IPS DF 19.7 (cell line): ENCODE measurements around the gene UBE2B.
"Not testable (repeated sequence)": the region's sequence is repeated elsewhere in the genome, so short reads cannot be mapped to it uniquely, and the experiment has no call there.

Experiments used
- DNase-seq: peaks from one replicate; pipeline ENCODE4 v3.0.0-alpha.2; 2013; ENCODE audit warnings: low read depth, low spot score

Gene UBE2B

DNA sequence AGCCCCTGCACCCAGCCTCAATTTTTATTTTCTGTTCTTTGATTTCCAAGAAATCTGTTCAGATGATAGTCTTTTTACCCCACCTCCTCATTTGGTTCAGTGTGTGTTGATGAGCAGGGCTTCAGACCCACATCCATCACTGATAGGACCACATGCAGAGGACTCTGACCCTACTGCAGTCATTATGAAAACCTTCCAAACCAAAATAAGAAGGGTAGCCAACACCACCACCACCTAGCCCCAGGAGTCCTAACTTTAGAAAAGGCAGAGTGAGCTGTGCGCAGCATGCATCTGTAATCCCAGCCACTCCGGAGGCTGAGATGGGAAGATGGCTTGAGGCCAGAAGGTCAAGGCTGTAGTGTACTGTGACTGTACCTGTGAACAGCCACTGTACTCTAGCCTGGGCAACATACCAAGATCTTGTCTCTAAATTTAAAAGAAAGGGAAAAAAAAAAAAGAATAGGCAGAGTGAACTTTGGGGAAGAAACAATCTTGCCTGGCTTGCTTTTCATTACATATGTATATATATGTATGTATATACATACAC lies 27.3 kb downstream of the UBE2B start:
- DNase-seq, result no peak

DNA sequence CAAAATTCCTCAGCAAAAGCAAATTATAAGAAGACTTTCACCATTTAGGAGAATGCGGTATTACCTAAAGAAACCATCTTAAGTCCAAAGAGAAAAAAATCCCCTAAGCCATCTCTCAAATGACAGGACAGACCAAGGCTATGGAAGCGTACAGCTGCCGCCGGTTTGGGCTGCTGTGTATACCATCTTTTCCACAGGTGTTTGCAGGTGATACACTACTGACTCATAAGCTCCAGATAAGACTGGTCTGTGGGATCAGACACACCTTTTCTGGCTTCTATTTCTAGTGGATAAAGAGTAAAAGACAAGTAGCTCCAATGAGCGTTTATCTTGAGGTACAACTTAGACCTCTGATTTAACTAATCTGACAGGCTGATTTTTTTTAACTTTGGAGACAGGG lies 32.6 kb downstream of the UBE2B start:
- DNase-seq, result no peak

DNA sequence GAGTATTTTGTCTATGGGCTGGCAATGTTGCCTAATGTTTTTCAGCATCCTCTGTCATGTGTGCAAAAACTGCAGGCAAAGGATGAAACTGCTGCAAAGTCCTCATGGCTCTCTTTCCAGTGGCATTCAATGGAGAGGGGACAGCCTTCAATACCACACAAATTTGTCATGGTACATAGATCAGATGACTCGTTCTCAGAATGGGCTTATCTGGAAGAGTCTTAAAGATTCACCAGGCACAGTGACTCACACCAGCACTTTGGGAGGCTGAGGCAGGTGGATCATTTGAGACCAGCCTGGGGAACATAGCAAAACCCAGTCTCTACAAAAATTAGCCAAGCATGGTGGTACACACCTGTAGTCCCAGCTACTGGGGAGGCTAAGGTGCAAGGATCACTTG lies 35.0 kb downstream of the UBE2B start:
- no peak for DNase-seq

DNA sequence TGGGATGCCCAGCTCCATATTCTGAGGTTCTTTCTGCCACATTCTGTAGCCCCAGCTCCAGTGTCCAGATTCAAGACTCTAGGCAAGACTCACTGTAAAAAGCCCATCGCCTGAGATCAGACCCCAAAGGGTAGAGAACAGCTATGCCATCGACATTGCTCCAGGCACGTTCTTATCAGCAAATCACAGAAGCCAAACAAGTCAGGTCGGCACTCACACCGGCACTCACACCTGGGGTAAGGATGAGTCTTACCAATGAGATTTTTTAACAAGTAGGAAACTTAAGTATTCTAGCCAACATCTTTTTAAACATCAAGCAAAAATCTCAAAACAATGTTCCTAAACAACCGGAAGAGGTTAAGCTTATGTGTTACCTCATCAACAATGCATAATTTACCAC lies 38.0 kb downstream of the UBE2B start:
- no peak for DNase-seq

DNA sequence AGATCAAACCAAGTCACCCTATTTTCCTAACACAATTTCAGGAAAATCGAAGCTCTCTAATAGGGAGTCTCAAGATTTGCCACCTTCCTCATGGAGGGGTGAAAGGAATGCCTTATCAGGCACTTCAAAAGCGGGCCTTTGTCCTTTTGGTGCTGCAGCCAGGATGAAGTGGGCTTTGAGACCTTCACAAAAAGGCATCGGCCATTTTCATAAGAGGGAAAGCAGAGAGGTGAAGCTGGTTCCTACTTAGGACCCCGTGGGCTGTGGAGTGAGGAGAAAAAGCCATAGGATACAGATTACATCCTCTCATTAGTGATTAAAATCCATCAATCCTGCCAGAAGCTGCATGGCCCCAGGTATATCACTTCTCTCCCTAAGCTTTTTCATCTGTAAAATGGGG lies 39.5 kb downstream of the UBE2B start:
- no peak for DNase-seq

DNA sequence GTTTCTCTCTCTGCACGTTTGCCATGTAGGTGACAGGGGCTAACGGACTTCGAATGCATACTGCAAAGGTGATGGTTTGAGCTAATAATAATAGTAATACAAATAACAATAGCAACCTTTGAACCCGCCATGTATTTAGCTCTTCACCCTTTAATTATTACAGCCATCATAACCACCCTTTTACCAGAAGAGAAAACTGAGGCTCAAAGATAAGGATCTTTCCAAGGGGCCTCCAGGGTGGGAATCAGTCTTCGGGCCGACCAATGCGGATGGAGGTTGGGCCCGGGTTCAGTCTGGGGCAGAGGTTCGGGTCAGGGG lies 39.8 kb downstream of the UBE2B start:
- no peak for DNase-seq

DNA sequence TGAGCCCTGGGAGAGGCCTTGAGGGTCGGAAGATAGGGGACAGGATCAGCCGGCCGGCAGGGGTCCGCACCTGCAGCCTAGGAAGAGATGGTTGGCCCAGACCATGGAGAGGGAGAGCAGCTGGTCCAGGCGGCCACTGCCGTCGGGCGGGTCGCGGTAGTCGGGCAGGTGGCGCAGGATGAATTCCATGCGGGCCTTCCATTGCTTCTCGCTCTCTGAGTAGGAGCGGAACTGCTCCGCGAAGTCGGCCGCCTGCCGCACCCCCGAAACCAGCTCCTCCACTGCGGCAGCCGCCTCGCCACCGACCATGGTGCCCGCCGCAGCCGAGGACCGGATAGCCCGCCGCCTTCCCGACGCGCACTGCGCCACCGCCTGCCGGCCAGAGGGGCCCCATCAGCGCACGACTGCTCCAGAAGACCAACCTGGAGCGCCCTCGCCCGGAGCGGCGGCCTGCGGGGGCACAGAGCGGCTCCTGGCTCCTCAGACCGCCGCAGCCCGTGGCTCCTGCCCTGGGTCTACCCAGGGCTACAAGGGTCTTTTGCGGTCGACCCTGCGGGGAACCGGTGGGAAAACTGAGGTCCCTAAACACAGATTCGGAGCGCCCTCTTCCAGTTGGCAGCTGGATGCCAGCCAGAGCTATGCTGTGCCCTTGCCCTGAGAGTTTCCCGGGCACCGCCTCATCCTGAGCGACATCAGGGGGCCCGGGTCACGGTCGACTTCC lies 40.3 kb downstream of the UBE2B start, which contains the start of gene CDKN2AIPNL:
Gene CDKN2AIPNL, minus strand, starts transcription at position 336 of the 721 bp plus-strand sequence. Its CDS starts 27 bp downstream, at position 309.
- DNase-seq, result no peak

DNA sequence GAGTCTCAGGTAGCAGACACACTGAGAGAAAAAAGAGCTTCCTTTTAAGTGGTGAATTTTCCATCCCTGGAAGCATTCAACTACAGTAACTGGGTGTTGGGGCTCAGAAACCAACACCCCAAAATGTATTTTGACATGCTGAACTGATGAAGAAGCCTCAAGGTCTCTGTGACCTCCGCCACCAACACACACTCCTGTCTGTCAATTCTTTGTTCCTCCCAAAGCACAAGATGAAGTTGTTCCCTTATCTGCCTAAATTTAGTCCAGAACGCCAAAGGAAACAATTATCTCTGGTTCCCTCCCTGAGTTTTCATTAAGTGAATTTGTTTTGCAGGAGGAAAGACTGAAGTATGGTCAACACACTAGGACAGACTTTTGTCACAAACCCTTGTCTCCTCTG lies 41.7 kb downstream of the UBE2B start:
- DNase-seq, result no peak

DNA sequence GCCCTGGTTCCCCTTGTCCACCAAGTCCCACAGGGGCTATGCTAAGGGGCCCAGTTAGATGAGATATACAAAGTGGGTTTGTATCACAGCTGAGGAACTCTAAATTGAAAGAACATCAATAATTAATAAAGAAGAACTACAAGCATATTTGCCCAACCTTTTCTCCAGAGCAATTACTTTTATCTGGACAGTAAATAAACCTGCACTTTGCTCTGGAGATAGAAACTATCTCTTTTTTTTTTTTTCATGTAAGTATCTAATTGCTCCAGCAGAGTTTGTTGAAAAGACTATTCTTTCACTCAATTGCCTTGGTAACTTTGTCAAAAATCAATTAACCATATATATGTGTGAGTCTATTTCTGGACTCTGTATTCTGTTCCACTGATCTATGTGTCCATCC lies 46.3 kb downstream of the UBE2B start:
- no peak for DNase-seq

DNA sequence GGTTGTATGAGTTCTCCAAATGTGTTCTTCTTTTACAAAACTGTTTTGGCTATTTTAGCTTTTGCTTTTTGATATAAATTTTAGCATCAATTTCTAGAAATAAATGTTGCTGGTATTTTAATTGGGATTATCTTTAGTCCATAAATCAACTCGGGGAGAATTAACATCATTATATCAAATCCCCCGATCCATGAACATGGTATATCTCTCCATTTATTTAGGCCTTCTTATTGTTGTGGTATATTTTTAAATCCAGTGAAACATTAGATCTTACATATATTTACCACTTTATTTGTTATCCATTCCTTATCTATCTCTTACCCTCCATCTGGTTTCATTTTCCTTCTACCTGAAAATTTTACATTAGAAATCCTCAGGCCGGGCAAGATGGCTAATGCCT lies 47.6 kb downstream of the UBE2B start:
- no peak for DNase-seq

DNA sequence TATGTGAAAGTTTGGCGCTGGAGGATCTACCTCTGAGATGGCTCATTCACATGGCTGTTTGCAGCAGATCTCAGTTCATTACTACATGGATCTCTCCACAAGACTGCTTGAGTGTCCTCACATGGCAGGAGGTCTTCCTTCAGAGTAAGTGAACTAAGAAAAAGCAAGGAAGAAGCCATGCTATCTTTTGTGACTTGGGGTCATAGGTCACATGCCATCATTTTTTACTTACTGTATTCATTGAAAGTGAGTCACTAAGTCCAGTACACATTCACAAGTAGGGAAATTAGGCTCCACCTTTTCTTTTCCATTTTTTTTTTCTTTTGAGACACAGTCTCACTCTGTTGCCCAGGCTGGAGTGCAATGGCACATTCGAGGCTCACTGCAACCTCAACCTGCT lies 49.0 kb downstream of the UBE2B start:
- no peak for DNase-seq

DNA sequence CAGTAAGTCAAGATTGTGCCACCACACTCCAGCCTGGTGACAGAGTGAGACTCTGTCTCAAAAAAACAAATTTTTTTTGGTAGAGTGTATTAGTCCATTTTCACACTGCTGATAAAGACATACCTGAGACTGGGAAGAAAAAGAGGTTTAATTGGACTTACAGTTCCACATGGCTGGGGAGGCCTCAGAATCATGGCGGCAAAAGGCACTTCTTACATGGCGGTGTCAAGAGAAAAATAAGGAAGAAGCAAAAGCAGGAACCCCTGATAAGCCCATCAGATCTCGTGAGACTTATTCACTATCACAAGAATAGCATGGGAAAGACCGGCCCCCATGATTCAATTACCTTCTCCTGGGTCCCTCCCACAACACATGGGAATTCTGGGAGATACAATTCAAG lies 49.7 kb downstream of the UBE2B start:
- DNase-seq, result not testable (repeated sequence)

DNA sequence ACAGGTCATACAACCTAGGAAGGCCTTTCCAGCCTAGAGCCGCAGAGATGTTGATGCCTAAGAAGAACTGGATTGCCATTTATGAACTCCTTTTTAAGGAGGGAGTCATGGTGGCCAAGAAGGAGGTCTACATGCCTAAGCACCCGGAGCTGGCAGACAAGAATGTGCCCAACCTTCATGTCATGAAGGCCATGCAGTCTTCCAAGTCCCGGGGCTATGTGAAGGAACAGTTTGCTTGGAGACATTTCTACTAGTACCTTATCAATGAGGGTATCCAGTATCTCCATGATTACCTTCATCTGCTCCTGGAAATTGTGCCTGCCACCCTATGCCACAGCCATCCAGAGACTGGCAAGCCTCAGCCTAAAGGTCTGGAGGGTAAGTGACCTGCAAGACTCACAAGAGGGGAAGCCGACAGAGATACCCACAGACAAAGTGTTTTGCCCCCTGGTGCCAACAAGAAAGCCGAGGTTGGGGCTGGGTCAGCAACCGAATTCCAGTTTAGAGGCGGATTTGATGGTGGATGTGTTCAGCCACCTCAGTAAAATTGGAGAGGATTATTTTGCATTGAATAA lies 51.5 kb downstream of the UBE2B start:
- DNase-seq, result no peak

DNA sequence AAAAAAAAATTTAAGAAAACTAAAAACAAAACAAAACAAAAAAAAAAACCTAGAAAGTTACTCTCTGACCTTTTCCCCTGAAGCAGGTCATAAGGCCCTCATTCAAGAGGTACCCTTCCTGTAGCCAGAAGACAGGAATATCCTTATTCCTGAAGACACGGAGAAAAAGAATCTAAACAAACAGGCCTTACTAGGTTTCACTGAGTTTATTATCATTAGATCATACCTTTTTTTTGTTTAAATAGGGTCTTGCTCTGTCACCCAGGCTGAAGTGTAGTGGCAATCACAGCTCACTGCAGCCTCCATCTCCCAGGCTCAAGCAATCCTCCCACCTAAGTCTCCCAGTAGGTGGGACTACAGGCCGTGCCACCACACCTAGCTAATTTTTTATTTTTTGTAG lies 52.0 kb downstream of the UBE2B start:
- no peak for DNase-seq

DNA sequence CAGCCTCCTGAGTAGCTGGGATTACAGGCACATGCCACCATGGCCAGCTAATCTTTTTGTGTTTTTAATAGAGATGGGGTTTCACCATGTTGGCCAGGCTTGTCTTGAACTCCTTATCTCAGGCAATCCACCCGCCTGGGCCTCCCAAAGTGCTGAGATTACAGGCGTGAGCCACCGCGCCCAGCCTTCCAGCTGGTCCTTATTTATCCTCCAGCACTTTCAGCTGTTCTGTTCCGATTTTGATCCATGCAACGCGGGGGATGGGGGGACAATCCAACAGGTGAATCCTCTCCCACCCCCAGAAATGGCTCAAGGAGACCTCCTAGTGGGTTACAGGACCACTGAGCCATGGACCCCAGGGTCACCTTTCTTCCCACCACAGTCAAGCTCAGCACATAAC lies 55.0 kb downstream of the UBE2B start:
- no peak for DNase-seq

DNA sequence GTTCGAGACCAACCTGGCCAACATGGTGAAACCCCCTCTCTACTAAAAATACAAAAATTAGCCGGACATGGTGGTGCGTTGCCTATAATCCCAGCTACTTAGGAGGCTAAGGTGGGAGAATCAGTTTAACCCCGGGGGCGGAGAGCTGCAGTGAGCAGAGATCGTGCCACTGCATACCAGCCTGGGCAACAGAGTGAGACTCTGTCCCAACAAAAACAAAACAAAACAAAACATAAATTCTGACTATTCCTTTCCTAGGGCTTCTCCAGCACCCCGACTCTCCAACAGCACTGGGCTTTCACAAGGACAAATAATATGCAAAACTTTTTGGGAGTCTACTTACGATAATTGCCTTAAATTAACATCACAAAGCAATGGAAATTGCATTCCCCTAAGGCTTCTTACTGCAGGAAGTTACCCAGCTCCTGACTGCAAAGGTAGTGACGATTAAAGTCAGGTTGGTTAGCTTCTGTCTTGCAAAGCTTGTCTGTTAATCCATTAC lies 56.2 kb downstream of the UBE2B start:
- peak; percentile 97 for DNase-seq

DNA sequence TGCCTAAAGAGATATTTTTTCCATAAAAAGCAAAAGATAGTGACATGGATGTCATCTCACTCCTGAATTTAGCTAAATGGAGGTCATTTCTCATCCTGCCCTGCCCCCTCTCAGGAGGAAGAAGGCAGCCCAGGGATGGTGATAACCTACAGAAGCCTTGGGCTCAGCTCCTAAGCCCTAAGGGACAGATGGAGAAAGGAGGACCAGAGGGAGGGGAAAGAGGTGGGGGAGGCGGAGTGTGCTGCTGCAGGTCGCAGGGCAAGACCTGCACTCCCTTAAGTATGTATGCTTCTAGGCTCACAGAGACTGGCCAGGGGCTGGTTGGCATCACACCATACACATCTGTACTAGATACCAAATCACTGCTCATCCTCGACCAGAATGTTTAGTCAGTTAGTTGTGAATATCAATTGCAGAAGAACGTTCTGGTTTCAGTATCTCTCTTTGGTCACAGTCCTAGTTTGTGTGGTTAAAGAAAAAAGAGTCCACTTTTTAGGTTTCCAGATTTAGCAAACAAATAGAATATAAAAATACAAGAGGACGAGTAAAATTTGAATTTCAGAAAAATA lies 58.7 kb downstream of the UBE2B start:
- DNase-seq, result peak; percentile 61

DNA sequence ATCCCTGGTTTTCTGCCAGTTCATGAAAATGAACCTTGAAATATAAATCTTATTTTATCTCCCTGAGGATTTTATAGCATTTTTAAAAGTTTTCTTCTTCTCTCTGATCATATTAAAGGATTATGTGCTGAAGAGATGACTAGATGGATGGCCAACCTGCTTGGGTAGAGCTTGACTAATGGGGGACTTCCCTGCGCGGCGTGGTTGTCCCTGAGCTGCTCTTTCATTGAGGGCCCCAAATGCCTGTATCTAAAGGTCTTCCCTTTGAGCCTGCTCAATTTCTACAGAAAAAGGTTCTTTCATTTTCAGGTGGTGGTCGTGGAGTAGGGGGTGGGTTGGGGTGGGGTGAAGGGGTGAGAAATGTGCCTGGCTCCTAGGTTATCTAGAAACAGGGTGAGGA lies 60.8 kb downstream of the UBE2B start:
- no peak for DNase-seq

DNA sequence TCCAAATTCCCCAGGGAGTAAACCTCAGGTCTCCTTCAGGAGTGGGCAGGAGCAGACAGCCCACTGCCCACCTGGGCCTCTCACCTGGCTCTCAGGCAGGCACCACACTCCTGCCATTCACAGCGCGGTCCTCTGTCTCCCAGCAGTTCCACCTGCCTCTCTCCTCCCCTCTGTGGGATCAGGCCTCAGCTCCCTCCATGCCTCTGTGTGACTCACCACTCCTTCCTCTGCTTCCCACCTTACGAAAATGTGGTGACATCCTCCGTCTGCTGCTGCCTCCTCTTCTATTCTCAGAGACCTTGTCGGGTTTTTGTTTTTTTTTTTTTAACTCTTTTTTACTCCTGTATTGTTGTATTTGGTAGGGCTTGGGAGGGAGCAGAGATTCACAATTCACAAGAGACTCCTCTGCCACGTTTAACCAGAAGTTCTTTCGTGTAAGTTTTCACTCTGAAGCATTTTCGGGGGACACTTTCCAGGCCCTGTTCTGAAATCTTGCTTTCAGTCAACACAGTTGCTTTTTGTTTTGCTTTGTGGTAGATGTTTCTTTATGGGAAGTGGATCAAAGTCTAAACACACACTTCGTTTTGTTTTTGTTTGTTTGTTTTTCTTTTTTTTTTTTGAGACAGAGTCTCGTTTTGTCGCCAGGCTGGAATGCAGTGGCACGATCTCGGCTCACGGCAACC lies 61.4 kb downstream of the UBE2B start:
- no peak for DNase-seq

DNA sequence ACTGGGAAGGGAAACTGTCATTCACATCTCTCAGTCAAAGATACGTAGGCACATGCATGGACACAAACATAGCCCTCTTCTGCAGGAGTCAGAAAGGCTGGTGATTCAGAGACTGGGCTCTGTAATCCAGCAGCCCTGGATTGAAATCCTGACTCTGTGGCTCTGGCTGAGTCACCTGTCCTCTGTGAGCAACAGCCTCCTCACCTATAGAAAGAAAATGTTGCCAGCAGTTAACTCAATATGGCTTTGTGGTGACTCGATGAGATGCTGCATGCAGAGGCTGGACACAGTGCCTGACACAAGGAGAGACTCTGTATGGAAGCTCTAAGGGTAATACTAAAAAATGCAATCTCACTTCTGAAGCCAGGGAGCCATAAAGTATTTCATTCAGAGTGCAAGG lies 64.2 kb downstream of the UBE2B start:
- DNase-seq, result no peak

DNA sequence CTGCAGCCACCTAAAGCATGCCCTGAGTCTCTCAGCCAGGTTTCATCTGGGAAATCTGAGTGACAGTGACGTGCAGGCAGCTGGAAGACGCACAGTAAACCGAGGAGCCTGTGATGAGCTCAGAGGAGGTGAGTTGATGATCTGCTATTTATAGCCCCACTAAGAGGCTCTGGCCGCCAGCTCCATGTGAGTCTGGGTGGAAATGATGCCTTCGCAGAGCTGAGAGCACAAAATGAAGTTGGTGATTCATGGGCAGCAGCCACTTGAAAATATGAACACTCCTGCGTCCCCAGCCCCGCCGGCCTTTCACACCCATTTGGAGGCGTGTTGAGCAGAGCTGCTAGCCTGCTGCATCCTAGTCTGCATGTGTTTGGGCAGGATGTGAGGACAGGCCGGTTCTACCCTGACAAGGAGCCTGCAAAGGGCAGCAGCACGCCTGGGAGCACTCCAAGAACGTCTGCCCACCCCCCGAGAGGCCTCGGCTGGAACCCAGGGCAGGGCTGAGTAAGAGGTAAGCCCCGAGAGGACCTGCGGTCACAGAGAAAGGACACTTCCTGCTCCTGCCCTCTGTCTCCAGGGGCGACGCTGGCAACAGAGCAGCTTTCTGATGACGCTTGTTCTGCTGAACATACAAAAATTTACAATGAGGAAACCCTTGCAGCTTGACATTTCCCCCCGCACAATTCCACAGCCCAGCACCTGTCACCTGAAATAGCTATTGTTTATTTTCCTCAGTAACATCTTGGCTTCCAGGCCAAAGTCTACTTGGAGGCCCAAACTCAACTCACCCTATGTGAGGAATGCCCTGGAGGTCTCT lies 65.4 kb downstream of the UBE2B start:
- no peak for DNase-seq
